DND-41 (cell line): ENCODE data around the gene TBCD.

Source experiments
- CTCF ChIP-seq: IDR thresholded peaks from 2 replicates; pipeline ENCODE4 v1.5.1; 2012; ENCODE audit warnings: borderline replicate concordance, low read length, moderate library complexity, mild to moderate bottlenecking; ENCODE audit not compliant: poor library complexity, severe bottlenecking; ENCODE audit errors: extremely low read depth
- EZH2 ChIP-seq: IDR thresholded peaks from 3 replicates; pipeline ENCODE4 v1.6.1; 2012; ENCODE audit warnings: borderline replicate concordance, low read depth, mild to moderate bottlenecking, moderate library complexity, low read length, inconsistent platforms; ENCODE audit not compliant: severe bottlenecking

- TF ChIP-seq CTCF (no peak), EZH2 (no peak)
Measured at GRCh38 chr17:82826956-82827355, 75.1 kb downstream of the TBCD start.
